CD4-positive, alpha-beta memory T cell (primary cell): ENCODE results near the gene IGFBP6. TPM values are rescaled to one million over a fixed set of nuclear protein-coding genes. Genes with fewer than 3 reads are reported as not detected.
"Not testable (repeated sequence)": the region's sequence is repeated elsewhere in the genome, so short reads cannot be mapped to it uniquely, and the experiment has no call there.

Source experiments
- CTCF ChIA-PET: fragments of 350-600 bp; sonication (Branson Sonifier 250); formaldehyde crosslinking; loops from one replicate; lab custom pipeline; 2021; ENCODE audit warnings: inconsistent platforms; ENCODE audit not compliant: partially characterized antibody; lab: Charles Lee
- POLR2A ChIA-PET: fragments of 350-600 bp; sonication (Branson Sonifier 250); formaldehyde crosslinking; loops from one replicate; lab custom pipeline; 2021; ENCODE audit not compliant: partially characterized antibody; lab: Charles Lee
- DNase-seq, 5 donors: peaks; one replicate each; pipeline versions ENCODE4 v3.0.0 to v3.0.0-alpha.2; 2020 to 2022; ENCODE audit warnings: mixed read lengths in 1 of 5
- H3K27ac ChIP-seq: one replicate; pipeline ENCODE4 v1.7.0; 2013; ENCODE audit warnings: low read depth, low read length
- H3K27me3 ChIP-seq: 2 replicates; pipeline ENCODE4 v1.7.0; 2013; ENCODE audit warnings: mild to moderate bottlenecking, low read length, moderate library complexity; ENCODE audit not compliant: insufficient read depth
- H3K36me3 ChIP-seq: 2 replicates; pipeline ENCODE4 v1.7.0; 2013; ENCODE audit warnings: mild to moderate bottlenecking, low read length, moderate library complexity; ENCODE audit not compliant: insufficient read depth
- H3K4me1 ChIP-seq: 2 replicates; pipeline ENCODE4 v1.7.0; 2013; ENCODE audit warnings: mild to moderate bottlenecking, low read length, moderate library complexity; ENCODE audit not compliant: insufficient read depth
- H3K4me3 ChIP-seq, 2 donors: one replicate each; pipeline ENCODE4 v1.7.0; 2013; ENCODE audit warnings: low read length in 2 of 2, mild to moderate bottlenecking in 1 of 2
- H3K9me3 ChIP-seq, 2 donors: one replicate each; pipeline ENCODE4 v1.7.0; 2013; ENCODE audit warnings: low read length in 2 of 2, control low read depth in 1 of 2; ENCODE audit not compliant: control insufficient read depth in 1 of 2
- H3K27ac Mint-ChIP-seq, 7 donors: one replicate each; pipeline ENCODE4 v1.8.0; 2020 to 2021; ENCODE audit warnings: mixed read lengths in 7 of 7, mild to moderate bottlenecking in 6 of 7, inconsistent platforms in 3 of 7, moderate library complexity in 3 of 7
- H3K27me3 Mint-ChIP-seq, 2 donors: one replicate each; pipeline ENCODE4 v1.8.0; 2020 to 2021; ENCODE audit warnings: mixed read lengths in 2 of 2
- H3K36me3 Mint-ChIP-seq, 2 donors: one replicate each; pipeline ENCODE4 v1.8.0; 2020 to 2021; ENCODE audit warnings: mixed read lengths in 2 of 2, inconsistent platforms in 1 of 2, mild to moderate bottlenecking in 1 of 2
- H3K4me1 Mint-ChIP-seq, 4 donors: one replicate each; pipeline ENCODE4 v1.8.0; 2020 to 2021; ENCODE audit warnings: mixed read lengths in 4 of 4, mild to moderate bottlenecking in 1 of 4
- H3K4me3 Mint-ChIP-seq, 8 donors: one replicate each; pipeline ENCODE4 v1.8.0; 2020 to 2021; ENCODE audit warnings: mixed read lengths in 8 of 8, mild to moderate bottlenecking in 7 of 8, moderate library complexity in 6 of 8, inconsistent platforms in 3 of 8
- H3K9me3 Mint-ChIP-seq, 8 donors: one replicate each; pipeline ENCODE4 v1.8.0; 2020 to 2021; ENCODE audit warnings: mixed read lengths in 8 of 8, mild to moderate bottlenecking in 5 of 8, inconsistent platforms in 3 of 8, moderate library complexity in 1 of 8
- intact Hi-C: fragments of 100-400 bp; cut with micrococcal nuclease; formaldehyde crosslinking; loops from one replicate; pipeline ENCODE4 v1.15.1; 2023
- polyA plus RNA-seq, 2 donors: library from polyadenylated mRNA; unstranded; fragments of 300-500 nt; fragmentation: Illumina TruSeq; gene quantifications; one replicate each; pipeline ENCODE4 v1.2.3, GENCODE V29; 2021
- total RNA-seq, 2 experiments: library from RNA; stranded (reverse); gene quantifications; one replicate each; pipeline ENCODE4 v1.2.3, GENCODE V29; 2021

Gene IGFBP6
- total and polyA plus RNA-seq, 4 experiments from 2014 or later, result 0.53 to 1.5 (median 0.61) TPM; not detected in 1

DNA sequence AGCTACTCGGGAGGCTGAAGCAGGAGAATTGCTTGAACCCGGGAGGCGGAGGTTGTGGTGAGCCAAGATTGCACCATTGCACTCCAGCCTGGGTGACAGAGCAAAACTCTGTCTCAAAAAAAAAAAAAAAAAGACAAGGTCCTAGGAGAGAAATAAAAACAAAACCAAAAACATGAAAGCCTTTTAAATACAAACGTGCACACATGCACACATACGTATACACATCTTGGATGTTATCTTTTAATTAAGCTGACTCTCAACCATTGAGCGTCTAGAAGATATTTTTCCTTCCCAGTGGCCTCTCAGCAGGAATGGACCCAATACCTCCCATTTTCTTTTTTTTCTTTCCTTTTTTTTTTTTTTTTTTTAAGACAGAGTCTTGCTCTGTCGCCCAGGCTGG, 15.0 kb downstream of the IGFBP6 start:
- H3K4me1 Mint-ChIP-seq, H3K27ac ChIP-seq, H3K4me1 ChIP-seq, H3K4me3 Mint-ChIP-seq, H3K36me3 ChIP-seq, H3K4me3 ChIP-seq, H3K27me3 Mint-ChIP-seq, intact Hi-C loops, H3K27ac Mint-ChIP-seq, H3K36me3 Mint-ChIP-seq, H3K27me3 ChIP-seq, H3K9me3 Mint-ChIP-seq, H3K9me3 ChIP-seq, DNase-seq: not testable (repeated sequence)
- POLR2A ChIA-PET, result interaction anchor here (0.5 to 0.9 kb wide), 2 partner anchors 8 to 10 kb away, joined by 3 read pairs; partner anchors contain the start of gene SOAT2
- CTCF ChIA-PET, result interaction anchor here (0.7 to 1.2 kb wide), 3 partner anchors 13 to 169 kb away, joined by 3 to 4 read pairs (median 3); no protein-coding TSS in a partner anchor

- no peaks in the 10 kb centered on the region for H3K27me3 Mint-ChIP-seq
Measured at GRCh38 chr12:53113136-53113705, 15.8 kb downstream of the IGFBP6 start.

GRCh38 chr12:53113951-53114350, 16.5 kb downstream of the IGFBP6 start:
- Histone ChIP-seq H3K9me3 (no peaks in the 10 kb centered on the region), H3K4me1 (no peaks in the 10 kb centered on the region), H3K36me3 (no peaks in the 10 kb centered on the region), H3K27ac (no peak overlapping the region), H3K27me3 (no peaks in the 10 kb centered on the region), H3K4me3 (no peak overlapping the region)
- Mint-ChIP-seq H3K27me3 (no peaks in the 10 kb centered on the region), H3K36me3 (no peaks in the 10 kb centered on the region), H3K27ac (no peak overlapping the region), H3K4me3 (no peak overlapping the region), H3K4me1 (no peaks in the 10 kb centered on the region), H3K9me3 (no peaks in the 10 kb centered on the region)
- CTCF ChIA-PET, result interaction anchor here (1.0 kb wide), 1 partner anchor 48 kb away, joined by 4 read pairs; no protein-coding TSS in a partner anchor
- POLR2A ChIA-PET, result no interaction called here
- DNase-seq, result no peak
- intact Hi-C loops, result no loop called here

More at GRCh38 chr12:53113136-53113705, 15.8 kb downstream of the IGFBP6 start:
- Mint-ChIP-seq H3K4me1 (no peaks in the 10 kb centered on the region), H3K27ac (no peak overlapping the region), H3K9me3 (no peaks in the 10 kb centered on the region), H3K4me3 (no peak overlapping the region), H3K36me3 (no peaks in the 10 kb centered on the region)
- H3K27me3 ChIP-seq, result no peaks in the 10 kb centered on the region
- intact Hi-C loops, result no loop called here
- no peak overlapping the region for H3K27ac ChIP-seq
- H3K4me3 ChIP-seq, result no peak overlapping the region
- H3K9me3 ChIP-seq, result no peaks in the 10 kb centered on the region
- H3K4me1 ChIP-seq, result no peaks in the 10 kb centered on the region
- no peaks in the 10 kb centered on the region for H3K36me3 ChIP-seq
- CTCF ChIA-PET, result interaction anchor here (1.0 kb wide), 1 partner anchor 47 kb away, joined by 4 read pairs; no protein-coding TSS in a partner anchor
- POLR2A ChIA-PET, result interaction anchor here (0.5 kb wide), 1 partner anchor 9 kb away, joined by 3 read pairs; no protein-coding TSS in a partner anchor
- no peak for DNase-seq

- CTCF ChIA-PET, result interaction anchor here (1.1 kb wide), 1 partner anchor 48 kb away, joined by 3 read pairs; no protein-coding TSS in a partner anchor
- no peak for DNase-seq
- intact Hi-C loops, result no loop called here
- no peaks in the 10 kb centered on the region for H3K4me1 ChIP-seq
- no peak overlapping the region for H3K27ac Mint-ChIP-seq
- no peaks in the 10 kb centered on the region for H3K27me3 Mint-ChIP-seq
- no peak overlapping the region for H3K4me3 ChIP-seq
- POLR2A ChIA-PET, result no interaction called here
- H3K27ac ChIP-seq, result no peak overlapping the region
- H3K36me3 Mint-ChIP-seq, result no peaks in the 10 kb centered on the region
- H3K9me3 Mint-ChIP-seq, result no peaks in the 10 kb centered on the region
- H3K4me1 Mint-ChIP-seq, result no peaks in the 10 kb centered on the region
- no peak overlapping the region for H3K4me3 Mint-ChIP-seq
- no peaks in the 10 kb centered on the region for H3K36me3 ChIP-seq
- no peaks in the 10 kb centered on the region for H3K27me3 ChIP-seq
- H3K9me3 ChIP-seq, result no peaks in the 10 kb centered on the region
Measured at GRCh38 chr12:53115112-53115890, 17.8 kb downstream of the IGFBP6 start.

- Mint-ChIP-seq H3K4me3 (no peak overlapping the region), H3K36me3 (no peaks in the 10 kb centered on the region), H3K4me1 (no peaks in the 10 kb centered on the region), H3K9me3 (no peaks in the 10 kb centered on the region), H3K27me3 (no peaks in the 10 kb centered on the region), H3K27ac (peak overlapping the region in 1 of 7 donors; percentile 9)
- no peak for DNase-seq
- intact Hi-C loops, result no loop called here
- H3K4me3 ChIP-seq, result no peak overlapping the region
- H3K9me3 ChIP-seq, result no peaks in the 10 kb centered on the region
- H3K27me3 ChIP-seq, result no peaks in the 10 kb centered on the region
- CTCF ChIA-PET, result interaction anchor here (1.1 kb wide), 1 partner anchor 49 kb away, joined by 3 read pairs; no protein-coding TSS in a partner anchor
- no peak overlapping the region for H3K27ac ChIP-seq
- no peaks in the 10 kb centered on the region for H3K4me1 ChIP-seq
- H3K36me3 ChIP-seq, result no peaks in the 10 kb centered on the region
- POLR2A ChIA-PET, result no interaction called here
Measured at GRCh38 chr12:53115891-53116648, 18.6 kb downstream of the IGFBP6 start.

DNA sequence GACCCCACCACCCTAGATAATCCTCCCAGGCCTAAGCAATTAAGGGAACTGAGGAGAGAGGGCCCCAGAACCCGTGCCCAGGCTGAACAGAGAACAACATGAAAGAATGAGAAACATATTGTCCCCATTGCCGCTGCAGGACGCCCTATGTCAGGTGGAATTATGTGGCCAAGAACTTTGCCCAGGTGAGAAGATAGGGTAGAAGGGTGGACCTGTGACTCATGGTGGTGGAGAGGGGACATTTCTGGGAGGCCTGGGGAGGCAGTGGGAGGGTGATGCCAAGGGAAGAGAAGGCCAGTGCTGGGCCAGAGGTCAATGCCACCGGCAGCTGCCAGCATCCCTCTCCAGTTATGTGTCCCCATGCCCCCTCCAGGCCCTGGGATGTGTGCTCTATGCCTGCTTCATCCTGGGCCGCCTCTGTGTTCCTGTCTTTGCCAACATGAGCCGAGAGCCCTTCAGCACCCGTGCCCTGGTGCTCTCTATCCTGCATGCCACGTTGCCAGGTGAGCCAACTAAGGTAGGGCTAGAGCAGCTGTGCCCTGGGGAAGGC, 21.4 kb downstream of the IGFBP6 start:
- H3K4me1 ChIP-seq, result no peaks in the 10 kb centered on the region
- Mint-ChIP-seq H3K27me3 (no peaks in the 10 kb centered on the region), H3K4me1 (no peaks in the 10 kb centered on the region), H3K4me3 (no peak overlapping the region), H3K27ac (peak overlapping the region in 2 of 7 donors; percentile 36 to 59), H3K36me3 (no peaks in the 10 kb centered on the region), H3K9me3 (no peaks in the 10 kb centered on the region)
- no peaks in the 10 kb centered on the region for H3K9me3 ChIP-seq
- CTCF ChIA-PET, result no interaction called here
- no peak overlapping the region for H3K27ac ChIP-seq
- H3K27me3 ChIP-seq, result no peaks in the 10 kb centered on the region
- no peak for DNase-seq
- no peak overlapping the region for H3K4me3 ChIP-seq
- intact Hi-C loops, result no loop called here
- POLR2A ChIA-PET, result no interaction called here
- no peaks in the 10 kb centered on the region for H3K36me3 ChIP-seq
